Trophoblast cell (in vitro differentiated cells and primary cell): ENCODE measurements around the gene COL4A5.

Experiments
- DNase-seq, 2 donors: peaks; one replicate each; pipeline ENCODE4 v3.0.0-alpha.2; 2016
- H2AFZ ChIP-seq: 2 replicates; pipeline ENCODE4 v1.6.1; 2013; ENCODE audit warnings: low read length, moderate library complexity, mild to moderate bottlenecking; ENCODE audit not compliant: insufficient read depth, poor library complexity
- H2AK5ac ChIP-seq: 2 replicates; pipeline ENCODE4 v1.6.1; 2013; ENCODE audit warnings: mild to moderate bottlenecking, low read length
- H2BK120ac ChIP-seq: 2 replicates; pipeline ENCODE4 v1.6.1; 2013; ENCODE audit warnings: low read length, mild to moderate bottlenecking, moderate library complexity; ENCODE audit not compliant: insufficient read depth, poor library complexity
- H2BK12ac ChIP-seq: 2 replicates; pipeline ENCODE4 v1.6.1; 2013; ENCODE audit warnings: mild to moderate bottlenecking, low read length, moderate library complexity
- H2BK5ac ChIP-seq: 2 replicates; pipeline ENCODE4 v1.6.1; 2013; ENCODE audit warnings: low read length, low read depth, moderate library complexity, mild to moderate bottlenecking; ENCODE audit not compliant: poor library complexity
- H3K14ac ChIP-seq: 2 replicates; pipeline ENCODE4 v1.6.1; 2013; ENCODE audit warnings: mild to moderate bottlenecking, low read length
- H3K18ac ChIP-seq: 2 replicates; pipeline ENCODE4 v1.6.1; 2013; ENCODE audit warnings: mild to moderate bottlenecking, low read length
- H3K23ac ChIP-seq: 2 replicates; pipeline ENCODE4 v1.6.1; 2013; ENCODE audit warnings: low read length
- H3K27ac ChIP-seq: 2 replicates; pipeline ENCODE4 v1.5.1; 2013; ENCODE audit warnings: low read depth, mild to moderate bottlenecking, inconsistent platforms, low read length, moderate library complexity
- H3K27me3 ChIP-seq: 2 replicates; pipeline ENCODE4 v1.6.1; 2013; ENCODE audit warnings: inconsistent platforms, mild to moderate bottlenecking, low read length, moderate library complexity; ENCODE audit not compliant: insufficient read depth
- H3K36me3 ChIP-seq, 2 experiments: 1 replicate in 1 of 2; 2 replicates in 1 of 2; pipeline ENCODE4 v1.6.1; 2013; ENCODE audit warnings: low read length in 2 of 2, mild to moderate bottlenecking in 2 of 2, moderate library complexity in 1 of 2; ENCODE audit not compliant: insufficient read depth in 2 of 2, control insufficient read depth in 1 of 2
- H3K4ac ChIP-seq: 2 replicates; pipeline ENCODE4 v1.6.1; 2013; ENCODE audit warnings: low read depth, mild to moderate bottlenecking, low read length, moderate library complexity
- H3K4me1 ChIP-seq, 2 experiments: 1 replicate in 1 of 2; 2 replicates in 1 of 2; pipeline ENCODE4 v1.6.1; 2013; ENCODE audit warnings: low read length in 2 of 2, mild to moderate bottlenecking in 2 of 2, moderate library complexity in 1 of 2; ENCODE audit not compliant: insufficient read depth in 2 of 2, control insufficient read depth in 1 of 2
- H3K4me2 ChIP-seq: 2 replicates; pipeline ENCODE4 v1.6.1; 2013; ENCODE audit warnings: inconsistent platforms, mild to moderate bottlenecking, low read length, moderate library complexity
- H3K4me3 ChIP-seq: 2 replicates; pipeline ENCODE4 v1.5.1; 2013; ENCODE audit warnings: mild to moderate bottlenecking, low read depth, low read length, inconsistent platforms
- H3K79me1 ChIP-seq: one replicate; pipeline ENCODE4 v1.6.1; 2013; ENCODE audit warnings: low read length
- H3K79me2 ChIP-seq: 2 replicates; pipeline ENCODE4 v1.6.1; 2013; ENCODE audit warnings: low read length, mild to moderate bottlenecking; ENCODE audit not compliant: control insufficient read depth, insufficient read depth, poor library complexity
- H3K9ac ChIP-seq: 2 replicates; pipeline ENCODE4 v1.6.1; 2013; ENCODE audit warnings: mild to moderate bottlenecking, low read length
- H3K9me3 ChIP-seq: 2 replicates; pipeline ENCODE4 v1.6.1; 2013; ENCODE audit warnings: low read depth, mild to moderate bottlenecking, control low read depth, inconsistent platforms, low read length; ENCODE audit not compliant: insufficient read depth
- H4K12ac ChIP-seq: 2 replicates; pipeline ENCODE4 v1.6.1; 2013; ENCODE audit warnings: low read depth, mild to moderate bottlenecking, low read length, moderate library complexity
- H4K8ac ChIP-seq: 2 replicates; pipeline ENCODE4 v1.6.1; 2013; ENCODE audit warnings: low read depth, mild to moderate bottlenecking, low read length, moderate library complexity
- H4K91ac ChIP-seq: one replicate; pipeline ENCODE4 v1.6.1; 2013; ENCODE audit warnings: low read depth, mild to moderate bottlenecking, low read length, moderate library complexity
- WGBS: extraction: QIAGEN DNeasy Blood & Tissue Kit; methylation state at CpG from one replicate; pipeline ENCODE4 v1.1.7; 2013; ENCODE audit warnings: missing lambda C conversion rate; ENCODE audit not compliant: insufficient read length, insufficient coverage; ENCODE audit errors: extremely low coverage; 5-methylcytosine and 5-hydroxymethylcytosine counted together

COL4A5 gene

DNA sequence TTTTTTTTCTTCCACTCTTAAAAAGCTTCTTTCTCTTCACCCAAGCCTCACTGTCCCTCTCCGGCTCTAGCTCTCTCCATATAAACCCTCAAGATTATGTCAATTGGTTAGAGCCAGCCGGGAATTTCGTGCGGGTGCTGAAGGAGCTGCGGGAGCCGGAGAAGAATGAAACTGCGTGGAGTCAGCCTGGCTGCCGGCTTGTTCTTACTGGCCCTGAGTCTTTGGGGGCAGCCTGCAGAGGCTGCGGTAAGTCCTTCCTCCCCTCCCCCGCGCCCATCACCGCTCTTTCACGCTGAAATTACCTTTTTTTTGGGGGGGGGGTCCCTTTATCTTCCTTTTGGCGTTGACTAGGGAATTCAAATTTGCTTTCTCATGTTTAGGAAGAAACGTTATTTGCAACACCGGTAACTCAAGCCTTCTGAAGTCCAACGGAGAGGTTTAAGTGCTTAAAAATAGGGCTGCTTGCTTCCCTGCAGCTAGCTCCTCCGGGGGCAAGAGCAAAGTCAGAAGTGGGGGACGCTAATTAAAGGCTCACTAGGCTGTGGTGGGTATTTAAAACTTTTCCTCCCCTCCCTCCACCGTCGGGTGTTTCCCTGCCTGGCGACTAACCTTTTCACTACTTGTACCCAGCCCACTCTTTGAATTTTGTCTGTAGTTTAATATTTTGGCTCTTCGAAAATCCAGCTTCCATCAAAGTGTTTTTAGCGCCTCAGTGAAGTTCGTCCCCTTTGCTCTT lies 491 bp downstream of the COL4A5 start:
- Histone ChIP-seq H3K4ac (peak overlapping the region; percentile 52), H2AK5ac (peak overlapping the region; percentile 23), H3K9ac (peak overlapping the region; percentile 87), H3K9me3 (no peaks in the 10 kb centered on the region), H3K4me1 (no peaks in the 10 kb centered on the region), H3K18ac (no peak overlapping the region), H3K79me1 (peaks cover 10% of the 10 kb centered on the region), H2AFZ (peak overlapping the region; percentile 25), H3K4me3 (peak overlapping the region; percentile 71), H3K14ac (peak overlapping the region; percentile 84), H2BK12ac (no peak overlapping the region), H3K23ac (no peak overlapping the region), H3K4me2 (peak overlapping the region; percentile 68), H4K8ac (peak overlapping the region; percentile 73), H4K91ac (peak overlapping the region; percentile 74), H2BK5ac (peak overlapping the region; percentile 84), H3K27ac (peak overlapping the region; percentile 86), H2BK120ac (peak overlapping the region; percentile 53), H3K79me2 (peaks cover 3% of the 10 kb centered on the region), H3K36me3 (no peaks in the 10 kb centered on the region), H4K12ac (peak overlapping the region; percentile 87), H3K27me3 (no peaks in the 10 kb centered on the region)
- no CpG with 5 or more reads among the region's 25 CpGs for WGBS
- DNase-seq = peak in 1 of 2 donors; percentile 30

DNA sequence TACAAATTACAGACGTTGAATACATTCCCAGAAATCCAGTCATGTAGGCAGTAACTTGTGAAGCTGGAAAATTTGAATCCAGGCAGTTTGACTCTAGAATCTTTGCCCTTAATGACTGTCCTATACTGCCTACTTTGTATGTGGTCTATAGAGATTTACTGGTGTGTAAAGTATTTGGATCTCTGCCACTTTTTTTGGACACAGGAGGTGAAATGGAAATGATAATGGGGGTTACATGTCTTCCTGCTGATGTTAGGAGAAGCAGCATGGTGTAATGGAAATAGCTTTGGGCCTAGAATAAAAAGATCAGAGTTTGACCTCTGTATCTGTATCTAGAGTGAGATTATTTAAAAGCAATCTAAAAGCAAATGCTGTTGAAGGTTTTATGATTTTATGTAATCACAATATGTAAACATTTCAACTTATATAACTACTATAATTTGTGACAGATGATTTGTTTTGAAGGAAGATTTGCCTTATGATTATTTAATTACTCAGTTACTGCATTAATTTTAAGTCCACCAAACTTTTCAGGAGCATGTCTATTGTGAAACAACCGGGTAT lies 3.3 kb downstream of the COL4A5 start:
- H3K27ac ChIP-seq = no peak overlapping the region
- no peak overlapping the region for H4K8ac ChIP-seq
- H3K9ac ChIP-seq = no peak overlapping the region
- no peak for DNase-seq
- no peaks in the 10 kb centered on the region for H3K9me3 ChIP-seq
- H3K79me2 ChIP-seq = peaks cover 3% of the 10 kb centered on the region
- no peak overlapping the region for H3K4me3 ChIP-seq
- no peak overlapping the region for H3K14ac ChIP-seq
- no peak overlapping the region for H3K23ac ChIP-seq
- H3K4me2 ChIP-seq = no peak overlapping the region
- H2BK5ac ChIP-seq = no peak overlapping the region
- H4K12ac ChIP-seq = no peak overlapping the region
- H3K18ac ChIP-seq = no peak overlapping the region
- no peak overlapping the region for H2AFZ ChIP-seq
- no peaks in the 10 kb centered on the region for H3K27me3 ChIP-seq
- no peak overlapping the region for H2AK5ac ChIP-seq
- H2BK12ac ChIP-seq = no peak overlapping the region
- no CpG with 5 or more reads among the region's 2 CpGs for WGBS
- no peaks in the 10 kb centered on the region for H3K4me1 ChIP-seq
- H3K79me1 ChIP-seq = peaks cover 8% of the 10 kb centered on the region
- H3K36me3 ChIP-seq = no peaks in the 10 kb centered on the region
- H3K4ac ChIP-seq = no peak overlapping the region
- no peak overlapping the region for H2BK120ac ChIP-seq
- H4K91ac ChIP-seq = no peak overlapping the region

DNA sequence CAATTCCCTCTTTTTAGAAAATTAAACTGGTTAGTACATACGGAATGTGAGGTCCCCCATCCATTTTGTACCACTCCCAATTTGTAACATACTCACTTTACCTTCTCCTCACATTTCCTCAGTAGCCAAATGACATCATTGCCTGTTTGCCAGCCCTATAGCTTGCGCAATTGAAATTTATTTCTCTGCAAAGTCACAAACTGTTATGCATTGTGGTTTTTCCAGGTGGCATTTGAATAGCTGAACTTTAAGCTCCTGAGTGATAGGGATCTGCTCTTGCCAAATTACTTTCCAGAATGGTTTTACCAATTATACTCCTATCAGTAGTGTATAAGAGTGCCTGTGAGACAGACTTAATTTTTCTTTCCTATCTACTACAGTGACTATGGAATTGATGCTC lies 7.7 kb downstream of the COL4A5 start:
- WGBS = no CpG with 5 or more reads among the region's 2 CpGs
- H3K9ac ChIP-seq = no peak overlapping the region

DNA sequence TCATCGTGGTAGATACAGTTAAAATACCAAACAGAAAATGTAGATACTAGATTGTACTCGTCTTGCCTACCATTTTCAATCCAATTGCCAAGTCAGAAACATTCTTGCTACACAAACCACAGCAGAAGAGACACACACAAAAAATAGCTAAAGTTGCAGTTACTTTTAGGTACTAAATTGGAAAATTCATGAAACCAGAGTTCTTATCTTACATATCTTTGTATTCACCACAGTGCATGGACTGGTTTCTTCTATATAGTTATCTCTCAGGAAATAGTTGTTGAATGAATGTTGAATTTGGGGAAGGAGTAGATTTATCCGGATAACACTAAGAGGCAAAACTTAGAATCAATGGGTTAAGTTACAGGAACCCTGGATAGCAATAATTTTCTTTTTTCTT lies 14.2 kb downstream of the COL4A5 start:
- Histone ChIP-seq H3K4me1 (no peaks in the 10 kb centered on the region), H3K36me3 (no peaks in the 10 kb centered on the region), H2BK120ac (no peak overlapping the region), H4K91ac (no peak overlapping the region), H2AK5ac (no peak overlapping the region), H2BK5ac (no peak overlapping the region), H3K23ac (no peak overlapping the region), H3K9me3 (no peaks in the 10 kb centered on the region), H3K27ac (no peak overlapping the region), H3K18ac (no peak overlapping the region), H4K12ac (no peak overlapping the region), H3K14ac (no peak overlapping the region), H3K4ac (no peak overlapping the region), H3K79me2 (no peaks in the 10 kb centered on the region), H3K4me3 (no peak overlapping the region), H3K79me1 (no peaks in the 10 kb centered on the region), H3K4me2 (no peak overlapping the region), H3K9ac (no peak overlapping the region), H2AFZ (no peak overlapping the region), H4K8ac (no peak overlapping the region), H2BK12ac (no peak overlapping the region), H3K27me3 (no peaks in the 10 kb centered on the region)
- no CpG with 5 or more reads among the region's 3 CpGs for WGBS
- no peak for DNase-seq

More for the DNA sequence above, 7.7 kb downstream of the COL4A5 start:
- no peak overlapping the region for H2BK120ac ChIP-seq
- H3K4me3 ChIP-seq = no peak overlapping the region
- H4K91ac ChIP-seq = no peak overlapping the region
- H3K4me1 ChIP-seq = no peaks in the 10 kb centered on the region
- H3K9me3 ChIP-seq = no peaks in the 10 kb centered on the region
- no peaks in the 10 kb centered on the region for H3K79me1 ChIP-seq
- no peaks in the 10 kb centered on the region for H3K79me2 ChIP-seq
- H2AK5ac ChIP-seq = no peak overlapping the region
- no peak overlapping the region for H3K18ac ChIP-seq
- H3K14ac ChIP-seq = no peak overlapping the region
- no peak overlapping the region for H3K4me2 ChIP-seq
- no peaks in the 10 kb centered on the region for H3K27me3 ChIP-seq
- no peak overlapping the region for H2BK12ac ChIP-seq
- H3K23ac ChIP-seq = no peak overlapping the region
- H4K8ac ChIP-seq = no peak overlapping the region
- no peak overlapping the region for H4K12ac ChIP-seq
- H3K36me3 ChIP-seq = no peaks in the 10 kb centered on the region
- no peak overlapping the region for H2AFZ ChIP-seq
- no peak overlapping the region for H3K4ac ChIP-seq
- H2BK5ac ChIP-seq = no peak overlapping the region
- H3K27ac ChIP-seq = no peak overlapping the region
- DNase-seq = no peak
